GM12875 (cell line): ENCODE measurements around the gene ELMO1.

Experiments used
- H3K4me3 ChIP-seq: one replicate; pipeline ENCODE4 v1.5.1; 2011; ENCODE audit warnings: low read depth, low read length, control low read depth
- TF ChIP-seq, protein P1 (sequence below): IDR thresholded peaks from 2 replicates; pipeline ENCODE4 v1.5.1; 2011; ENCODE audit warnings: low read depth, mild to moderate bottlenecking, control low read depth, inconsistent platforms, low read length, moderate library complexity, borderline replicate concordance; ENCODE audit not compliant: insufficient read depth

The ELMO1 gene

DNA sequence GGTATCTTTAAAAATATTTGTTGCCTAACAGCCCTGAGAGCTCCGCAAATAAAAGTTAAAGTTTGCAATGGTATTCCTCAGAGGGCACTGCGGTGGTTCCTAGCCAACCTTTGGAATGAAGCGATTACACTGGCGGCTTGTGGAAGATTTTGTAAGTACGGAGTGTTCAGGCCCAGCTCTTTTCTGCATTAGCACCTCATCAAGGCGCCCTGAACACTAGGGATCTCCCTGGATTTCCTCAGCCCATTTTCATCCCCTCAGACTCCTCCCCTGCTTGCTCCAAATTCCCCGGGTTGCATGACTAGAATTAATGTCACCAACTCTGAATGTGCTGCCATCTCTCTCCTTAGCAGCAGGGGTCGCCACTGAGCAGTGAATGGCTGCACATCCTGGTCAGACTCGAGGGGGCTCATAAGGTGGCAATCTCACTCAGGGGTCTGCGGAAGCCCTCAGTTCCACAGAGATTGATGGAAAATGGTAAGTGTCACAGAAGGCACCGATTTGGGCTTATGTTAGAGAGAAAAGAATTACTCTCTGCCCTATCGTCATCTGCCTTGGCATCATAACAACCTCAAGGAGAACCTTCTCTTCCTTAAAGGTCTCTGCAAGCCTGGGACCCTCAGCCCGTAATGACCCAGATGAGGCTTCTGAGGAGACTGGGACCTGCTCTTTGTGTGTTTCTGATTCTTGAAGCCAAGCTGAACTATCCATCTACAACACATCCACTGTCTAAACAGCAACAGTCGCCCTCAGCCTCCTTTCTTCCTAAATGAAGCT lies 461.5 kb downstream of the ELMO1 start:
- TF ChIP-seq, protein P1, sequence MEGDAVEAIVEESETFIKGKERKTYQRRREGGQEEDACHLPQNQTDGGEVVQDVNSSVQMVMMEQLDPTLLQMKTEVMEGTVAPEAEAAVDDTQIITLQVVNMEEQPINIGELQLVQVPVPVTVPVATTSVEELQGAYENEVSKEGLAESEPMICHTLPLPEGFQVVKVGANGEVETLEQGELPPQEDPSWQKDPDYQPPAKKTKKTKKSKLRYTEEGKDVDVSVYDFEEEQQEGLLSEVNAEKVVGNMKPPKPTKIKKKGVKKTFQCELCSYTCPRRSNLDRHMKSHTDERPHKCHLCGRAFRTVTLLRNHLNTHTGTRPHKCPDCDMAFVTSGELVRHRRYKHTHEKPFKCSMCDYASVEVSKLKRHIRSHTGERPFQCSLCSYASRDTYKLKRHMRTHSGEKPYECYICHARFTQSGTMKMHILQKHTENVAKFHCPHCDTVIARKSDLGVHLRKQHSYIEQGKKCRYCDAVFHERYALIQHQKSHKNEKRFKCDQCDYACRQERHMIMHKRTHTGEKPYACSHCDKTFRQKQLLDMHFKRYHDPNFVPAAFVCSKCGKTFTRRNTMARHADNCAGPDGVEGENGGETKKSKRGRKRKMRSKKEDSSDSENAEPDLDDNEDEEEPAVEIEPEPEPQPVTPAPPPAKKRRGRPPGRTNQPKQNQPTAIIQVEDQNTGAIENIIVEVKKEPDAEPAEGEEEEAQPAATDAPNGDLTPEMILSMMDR, result peak; percentile 93
- no peak overlapping the region for H3K4me3 ChIP-seq

- TF ChIP-seq, protein P1, result no peak
- H3K4me3 ChIP-seq, result no peak overlapping the region
Observed at GRCh38 chr7:36986511-36986933, 462.1 kb downstream of the ELMO1 start.

DNA sequence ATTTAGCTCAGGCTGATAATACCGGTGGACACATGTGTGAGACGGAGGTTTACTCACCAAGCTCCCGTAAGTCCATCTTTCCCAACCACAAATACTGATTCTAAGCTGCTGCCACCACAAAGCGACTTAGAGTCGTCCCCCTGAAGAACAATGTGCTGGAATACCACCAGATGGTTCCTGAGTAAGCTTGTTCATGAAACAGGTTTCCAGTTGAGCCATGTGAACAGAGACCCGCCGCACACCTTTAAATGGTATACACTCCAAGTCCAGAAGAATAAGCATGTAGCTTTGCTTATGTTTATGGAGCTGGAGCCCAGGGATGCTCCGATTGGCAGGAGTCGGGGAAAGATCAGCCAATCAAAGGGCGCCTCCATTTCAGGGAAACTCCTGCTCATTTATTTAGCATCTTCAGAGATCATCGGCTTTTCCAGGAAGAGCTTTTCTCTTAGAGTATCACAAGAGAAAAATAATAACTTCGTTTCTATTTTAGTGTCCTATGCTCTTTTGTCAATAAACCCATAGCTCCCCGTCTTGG lies 462.7 kb downstream of the ELMO1 start:
- TF ChIP-seq, protein P1, result no peak
- no peak overlapping the region for H3K4me3 ChIP-seq

DNA sequence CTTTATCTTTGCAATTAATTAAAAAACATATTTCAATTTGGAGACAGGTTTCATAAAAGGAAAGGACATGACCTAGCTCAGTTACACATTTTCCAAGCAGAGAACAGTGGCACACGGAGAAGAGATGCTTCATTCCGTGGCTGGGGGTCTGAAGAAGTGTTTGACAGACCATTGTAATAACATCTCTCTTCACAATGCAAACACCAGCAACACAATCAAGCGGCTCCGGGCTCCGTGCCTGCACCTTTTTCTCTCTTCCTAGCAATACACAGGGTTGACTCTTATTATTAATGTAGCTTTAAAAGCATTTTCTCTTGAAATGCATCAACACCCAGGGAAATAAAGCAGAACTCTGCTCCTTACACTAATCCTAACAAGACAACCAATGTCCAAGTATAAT lies 463.3 kb downstream of the ELMO1 start:
- TF ChIP-seq, protein P1, result no peak

GRCh38 chr7:36984710-36985312 lies 463.9 kb downstream of the ELMO1 start:
- H3K4me3 ChIP-seq, result no peak overlapping the region
- TF ChIP-seq, protein P1, result no peak

More for the DNA sequence above, 463.3 kb downstream of the ELMO1 start:
- H3K4me3 ChIP-seq, result no peak overlapping the region

GRCh38 chr7:36984041-36984521 lies 464.6 kb downstream of the ELMO1 start:
- H3K4me3 ChIP-seq, result no peak overlapping the region
- TF ChIP-seq, protein P1, result no peak
